Stomach (tissue), 4 donors: ENCODE data around the gene SORCS2.

Source experiments
- POLR2A ChIP-seq, 4 donors: fragments of 450-650 bp; IDR thresholded peaks; one replicate each; pipeline ENCODE4 v1.6.1; 2016; ENCODE audit warnings: antibody characterized with exemption in 4 of 4, control low read depth in 2 of 4, mild to moderate bottlenecking in 1 of 4, moderate library complexity in 1 of 4
- POLR2AphosphoS5 ChIP-seq, 3 donors: sonication (generic); formaldehyde crosslinking; IDR thresholded peaks; one replicate each; pipeline ENCODE4 v1.6.1; 2016; ENCODE audit warnings: antibody characterized with exemption in 3 of 3
- TF ChIP-seq, protein P1 (sequence below), 7 experiments: fragments of 450-650 bp in 4 of 7; fragments of 200-600 bp in 3 of 7; sonication (generic) in 3 of 7; IDR thresholded peaks; one replicate each; pipeline ENCODE4 v1.5.1; 2016 to 2019; ENCODE audit warnings: antibody characterized with exemption in 7 of 7, control low read depth in 2 of 7, mild to moderate bottlenecking in 1 of 7

DNA sequence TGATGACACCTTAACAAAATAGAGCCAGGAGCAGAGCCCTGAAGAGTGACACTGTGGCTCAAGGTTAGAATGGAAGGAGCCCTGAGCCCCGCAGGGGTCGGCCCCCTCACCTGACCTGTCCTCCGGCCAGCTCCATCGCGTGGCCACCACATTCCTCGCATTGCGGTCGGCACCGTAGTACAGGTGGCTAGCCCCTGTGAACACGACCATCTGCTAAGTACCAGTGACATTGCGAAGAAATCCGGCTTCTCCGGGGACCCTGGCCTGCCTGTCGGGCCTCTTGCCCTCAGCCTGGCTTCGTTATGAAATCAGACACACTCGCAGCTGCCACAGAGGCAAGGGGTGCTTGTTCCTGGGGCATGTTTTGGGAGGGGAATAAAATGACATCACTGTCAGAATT lies 568.4 kb downstream of the SORCS2 start:
- TF ChIP-seq, protein P1, sequence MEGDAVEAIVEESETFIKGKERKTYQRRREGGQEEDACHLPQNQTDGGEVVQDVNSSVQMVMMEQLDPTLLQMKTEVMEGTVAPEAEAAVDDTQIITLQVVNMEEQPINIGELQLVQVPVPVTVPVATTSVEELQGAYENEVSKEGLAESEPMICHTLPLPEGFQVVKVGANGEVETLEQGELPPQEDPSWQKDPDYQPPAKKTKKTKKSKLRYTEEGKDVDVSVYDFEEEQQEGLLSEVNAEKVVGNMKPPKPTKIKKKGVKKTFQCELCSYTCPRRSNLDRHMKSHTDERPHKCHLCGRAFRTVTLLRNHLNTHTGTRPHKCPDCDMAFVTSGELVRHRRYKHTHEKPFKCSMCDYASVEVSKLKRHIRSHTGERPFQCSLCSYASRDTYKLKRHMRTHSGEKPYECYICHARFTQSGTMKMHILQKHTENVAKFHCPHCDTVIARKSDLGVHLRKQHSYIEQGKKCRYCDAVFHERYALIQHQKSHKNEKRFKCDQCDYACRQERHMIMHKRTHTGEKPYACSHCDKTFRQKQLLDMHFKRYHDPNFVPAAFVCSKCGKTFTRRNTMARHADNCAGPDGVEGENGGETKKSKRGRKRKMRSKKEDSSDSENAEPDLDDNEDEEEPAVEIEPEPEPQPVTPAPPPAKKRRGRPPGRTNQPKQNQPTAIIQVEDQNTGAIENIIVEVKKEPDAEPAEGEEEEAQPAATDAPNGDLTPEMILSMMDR (IDR thresholded peaks at IDR 0.05), result no peak
- no peak for TF ChIP-seq POLR2A (IDR thresholded peaks at IDR 0.05)
- TF ChIP-seq POLR2AphosphoS5 (IDR thresholded peaks at IDR 0.05), result no peak
